WERI-Rb-1 (cell line): ENCODE results near the gene CFAP410.

ENCODE experiments used
- DNase-seq: peaks from one replicate; pipeline ENCODE4 v3.0.0-alpha.2; 2020
- H3K27ac ChIP-seq: fragments of 250-450 bp; sonication (Bioruptor Pico); 2 replicates; pipeline ENCODE4 v1.5.1; 2020; ENCODE audit warnings: mild to moderate bottlenecking, moderate library complexity
- H3K27me3 ChIP-seq: fragments of 250-450 bp; sonication (Bioruptor Pico); 2 replicates; pipeline ENCODE4 v1.5.1; 2021; ENCODE audit warnings: mild to moderate bottlenecking, low read depth, moderate library complexity; ENCODE audit not compliant: insufficient read depth, severe bottlenecking
- H3K36me3 ChIP-seq: fragments of 250-450 bp; sonication (Bioruptor Pico); 2 replicates; pipeline ENCODE4 v1.5.1; 2020; ENCODE audit warnings: mild to moderate bottlenecking, moderate library complexity
- H3K4me3 ChIP-seq: 2 replicates; pipeline ENCODE4 v1.5.1; 2011; ENCODE audit warnings: low read depth, mild to moderate bottlenecking, control low read depth, low read length
- H3K9me3 ChIP-seq: fragments of 250-450 bp; sonication (Bioruptor Pico); 2 replicates; pipeline ENCODE4 v1.5.1; 2021; ENCODE audit warnings: mild to moderate bottlenecking, moderate library complexity; ENCODE audit not compliant: severe bottlenecking
- CTCF ChIP-seq: IDR thresholded peaks from 2 replicates; pipeline ENCODE4 v1.5.1; 2011; ENCODE audit warnings: low read depth, mild to moderate bottlenecking, control low read depth, inconsistent platforms, low read length

The CFAP410 gene

GRCh38 chr21:44350773-44351481 lies 11.7 kb upstream of the CFAP410 start:
- Histone ChIP-seq H3K27ac (no peak overlapping the region), H3K27me3 (no peaks in the 10 kb centered on the region), H3K9me3 (no peaks in the 10 kb centered on the region), H3K4me3 (no peak overlapping the region), H3K36me3 (no peaks in the 10 kb centered on the region)
- DNase-seq, result no peak
- TF ChIP-seq CTCF, result no peak

- Histone ChIP-seq H3K27me3 (no peaks in the 10 kb centered on the region), H3K4me3 (no peak overlapping the region), H3K27ac (no peak overlapping the region), H3K36me3 (no peaks in the 10 kb centered on the region), H3K9me3 (no peaks in the 10 kb centered on the region)
- TF ChIP-seq CTCF, result no peak
- DNase-seq, result no peak
Measured at GRCh38 chr21:44349847-44350772, 10.9 kb upstream of the CFAP410 start.

GRCh38 chr21:44349416-44349846 lies 10.2 kb upstream of the CFAP410 start:
- no peak overlapping the region for H3K27ac ChIP-seq
- H3K4me3 ChIP-seq, result no peak overlapping the region
- no peaks in the 10 kb centered on the region for H3K27me3 ChIP-seq
- TF ChIP-seq CTCF, result no peak
- no peaks in the 10 kb centered on the region for H3K36me3 ChIP-seq
- DNase-seq, result no peak
- no peaks in the 10 kb centered on the region for H3K9me3 ChIP-seq

- H3K4me3 ChIP-seq, result no peak overlapping the region
- TF ChIP-seq CTCF, result no peak
- no peak for DNase-seq
- H3K9me3 ChIP-seq, result no peaks in the 10 kb centered on the region
- H3K36me3 ChIP-seq, result no peaks in the 10 kb centered on the region
- H3K27me3 ChIP-seq, result no peaks in the 10 kb centered on the region
- H3K27ac ChIP-seq, result no peak overlapping the region
Measured at GRCh38 chr21:44348861-44349260, 9.7 kb upstream of the CFAP410 start.

- H3K4me3 ChIP-seq, result no peak overlapping the region
- no peaks in the 10 kb centered on the region for H3K9me3 ChIP-seq
- no peak overlapping the region for H3K27ac ChIP-seq
- no peak for TF ChIP-seq CTCF
- H3K27me3 ChIP-seq, result no peaks in the 10 kb centered on the region
- no peaks in the 10 kb centered on the region for H3K36me3 ChIP-seq
- DNase-seq, result no peak
Measured at GRCh38 chr21:44347911-44348451, 8.8 kb upstream of the CFAP410 start.
